EH (cell line): ENCODE measurements around the gene CERK.
"Not testable (repeated sequence)": the region's sequence is repeated elsewhere in the genome, so short reads cannot be mapped to it uniquely, and the experiment has no call there.

ENCODE experiments used
- DNase-seq: peaks from one replicate; pipeline ENCODE4 v3.0.0-alpha.2; 2015; ENCODE audit warnings: low read depth

The CERK gene

GRCh38 chr22:46748908-46749675, 11.0 kb upstream of the CERK start:
- DNase-seq: peak; percentile 78

GRCh38 chr22:46748206-46748907, 10.3 kb upstream of the CERK start:
- no peak for DNase-seq

- DNase-seq: no peak
Observed at GRCh38 chr22:46747646-46748045, 9.6 kb upstream of the CERK start.

DNA sequence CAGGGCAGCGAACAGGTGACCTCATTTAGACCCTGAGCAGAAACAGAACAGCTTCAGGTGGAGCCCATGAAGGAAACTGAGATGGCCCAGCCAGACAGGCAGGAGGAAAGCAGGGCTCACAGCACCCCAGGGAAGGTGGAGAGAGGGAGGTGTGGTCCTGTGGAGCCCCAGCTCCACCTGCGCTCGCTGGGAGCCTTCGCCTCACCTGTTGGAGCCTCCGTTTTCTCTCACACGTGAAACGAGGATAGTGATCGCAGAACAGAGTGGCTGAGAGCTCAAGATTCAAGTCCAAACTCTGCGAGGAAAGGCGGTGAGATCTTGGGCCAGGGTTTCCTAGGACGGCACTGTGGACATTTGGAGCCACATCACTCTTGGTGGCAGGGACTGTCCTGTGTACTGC, 8.6 kb upstream of the CERK start:
- DNase-seq: no peak

GRCh38 chr22:46746192-46746591, 8.1 kb upstream of the CERK start:
- DNase-seq: no peak

DNA sequence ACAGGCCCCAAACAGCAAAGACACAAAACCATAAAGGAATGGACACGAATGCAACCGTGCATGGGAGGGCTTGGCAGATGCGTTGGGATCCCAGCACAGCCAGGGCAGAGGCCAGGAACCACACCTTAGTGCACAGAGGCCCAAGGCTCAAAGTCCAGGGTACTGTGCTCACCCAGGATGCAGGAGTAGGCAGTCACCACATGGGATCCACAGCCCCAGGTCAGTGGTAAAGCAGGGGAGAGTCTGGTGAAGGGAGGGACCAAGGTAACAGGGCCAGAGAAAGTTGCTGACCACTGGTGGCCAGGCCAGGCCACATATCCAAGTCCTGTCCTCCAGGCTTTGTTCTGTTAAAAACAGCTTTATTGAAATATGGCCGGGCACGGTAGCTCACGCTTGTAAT, 6.5 kb upstream of the CERK start:
- no peak for DNase-seq

DNA sequence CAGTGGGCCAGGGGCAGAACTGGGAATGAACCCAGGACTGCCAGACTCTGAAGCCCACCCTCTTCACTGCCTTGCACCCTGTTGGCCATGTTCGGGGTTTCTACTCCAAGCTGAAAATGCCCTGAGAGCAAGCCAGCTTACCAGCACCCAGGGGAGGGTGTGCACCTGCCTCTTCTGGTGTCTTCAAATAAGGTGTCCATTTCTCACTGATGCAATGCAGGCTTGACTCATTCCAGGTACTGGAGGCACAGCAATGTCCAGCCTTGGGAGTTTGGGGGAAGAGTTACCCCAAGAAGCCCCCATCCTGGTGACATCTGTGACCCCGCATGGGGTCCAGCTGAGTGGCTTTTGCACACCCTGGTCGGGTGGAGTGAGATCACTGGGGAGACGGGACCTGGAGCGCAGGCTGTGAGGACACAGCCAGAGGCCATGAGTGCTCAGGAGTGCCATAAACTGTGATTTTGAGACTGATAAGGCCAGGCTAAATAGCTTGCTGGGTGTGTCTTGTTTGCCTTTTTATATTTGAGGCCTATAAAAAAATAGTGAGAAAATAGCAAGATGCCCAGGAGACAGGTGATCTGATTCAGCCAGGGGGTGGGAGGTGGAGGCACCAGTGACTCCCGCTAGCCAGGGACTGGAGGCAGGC, 4.6 kb upstream of the CERK start:
- DNase-seq: peak; percentile 13

DNA sequence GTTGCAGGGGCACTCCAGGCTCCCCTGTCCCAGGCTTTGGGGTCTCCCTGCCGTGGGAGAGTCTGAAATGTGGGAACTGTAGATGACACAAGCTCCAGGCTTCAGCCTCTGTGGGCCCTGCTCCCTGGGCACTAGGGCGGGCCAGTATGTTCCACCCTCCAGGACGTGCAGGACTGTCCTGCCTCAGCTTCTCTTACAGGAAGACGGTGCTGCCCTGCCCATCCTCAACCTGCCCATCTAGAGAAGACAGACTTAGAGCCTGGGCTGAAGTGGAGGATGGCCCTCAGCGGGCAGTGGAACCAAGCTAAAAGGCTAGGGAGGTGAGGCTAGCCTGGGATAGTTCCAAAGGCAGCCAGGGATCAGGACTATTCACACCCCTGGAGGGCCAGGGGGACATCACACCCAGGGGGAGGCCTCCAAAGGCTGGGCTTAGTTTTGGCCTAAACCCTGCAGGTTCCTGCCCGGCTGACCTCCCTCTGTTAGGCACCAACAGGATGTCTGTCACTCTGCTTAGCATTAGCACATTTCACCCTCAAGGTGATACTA, 4.0 kb upstream of the CERK start:
- no peak for DNase-seq

GRCh38 chr22:46740910-46741780, 3.1 kb upstream of the CERK start:
- DNase-seq: no peak

DNA sequence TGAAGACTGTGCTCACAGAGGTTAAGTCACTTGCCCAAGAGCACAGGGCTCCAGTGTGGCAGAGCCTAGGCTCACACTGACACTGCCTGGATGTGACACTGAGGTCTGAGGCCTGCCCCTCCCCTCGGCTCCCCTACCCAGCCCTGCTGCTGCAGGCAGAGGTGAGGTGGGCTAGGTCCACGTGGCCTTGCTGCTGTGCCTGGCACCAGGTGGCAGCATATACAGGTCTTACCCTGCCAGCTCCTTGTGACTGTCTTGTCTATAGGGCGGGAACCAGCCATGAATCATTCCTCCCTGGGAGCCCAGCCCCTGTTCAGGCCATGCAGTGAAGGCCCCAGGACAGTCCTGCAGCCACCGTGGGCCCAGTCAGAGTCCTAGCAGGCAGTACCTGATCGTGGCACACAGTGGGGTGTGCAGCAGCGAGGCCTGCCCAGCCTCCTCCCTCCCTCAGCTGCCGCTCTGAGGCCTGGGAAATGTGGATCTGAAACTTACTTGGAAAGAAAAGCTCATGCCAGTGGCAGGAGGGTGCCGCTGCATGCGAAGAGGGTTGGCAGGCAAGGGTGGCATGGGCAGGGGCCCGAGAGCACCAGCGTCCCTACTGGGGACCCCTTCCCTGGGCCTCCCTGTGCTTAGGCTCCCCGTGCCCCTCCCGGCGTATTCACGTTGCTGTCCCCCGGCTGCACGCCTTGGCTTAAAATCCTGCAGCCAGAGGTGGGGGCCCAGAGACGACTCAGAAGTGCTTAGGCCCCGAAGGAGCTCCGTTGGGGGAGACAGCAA, 1.2 kb upstream of the CERK start:
- DNase-seq: peak; percentile 83

DNA sequence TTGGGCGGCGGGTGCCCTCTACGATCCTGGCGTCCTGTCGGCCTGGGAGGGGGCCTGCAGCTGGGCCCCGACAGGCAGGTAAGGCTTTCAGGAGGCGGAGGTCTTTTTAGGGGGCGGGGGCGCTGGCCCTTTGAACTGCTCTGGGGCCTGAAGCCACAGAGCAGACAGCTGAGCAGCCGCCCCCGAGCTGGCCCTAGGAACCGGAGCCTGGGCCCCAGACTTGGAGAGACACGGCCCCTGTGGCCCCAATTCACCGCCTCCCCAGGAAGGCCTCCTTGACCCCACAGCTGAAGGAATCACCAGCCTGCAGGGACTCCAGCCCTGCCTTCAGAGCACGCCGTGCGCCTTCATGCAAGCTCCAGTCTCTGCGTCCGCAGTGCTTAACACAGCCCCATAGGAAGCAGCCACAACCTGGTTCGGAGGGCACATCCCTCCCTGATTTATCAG, 618 bp upstream of the CERK start:
- peak; percentile 52 for DNase-seq

- DNase-seq: peak; percentile 42
Observed at GRCh38 chr22:46737105-46737975, 712 bp downstream of the CERK start.

DNA sequence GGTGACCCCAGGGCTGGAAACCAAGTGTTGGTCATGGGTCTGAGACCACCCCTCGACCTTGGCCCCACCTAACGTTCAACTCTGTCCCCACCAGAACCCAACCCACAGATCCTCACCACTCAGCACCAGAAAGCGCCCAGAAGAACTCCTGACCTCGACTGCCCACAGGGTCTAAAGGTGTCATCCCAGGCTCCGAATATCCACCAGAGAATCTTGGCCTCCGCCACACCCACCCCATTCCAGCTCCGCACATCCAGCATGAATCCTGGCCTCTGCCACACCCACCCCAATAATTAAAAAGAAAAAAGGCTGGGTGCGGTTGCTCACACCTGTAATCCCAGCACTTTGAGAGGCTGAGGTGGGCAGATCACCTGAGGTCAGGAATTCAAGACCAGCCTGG, 1.3 kb downstream of the CERK start:
- no peak for DNase-seq

DNA sequence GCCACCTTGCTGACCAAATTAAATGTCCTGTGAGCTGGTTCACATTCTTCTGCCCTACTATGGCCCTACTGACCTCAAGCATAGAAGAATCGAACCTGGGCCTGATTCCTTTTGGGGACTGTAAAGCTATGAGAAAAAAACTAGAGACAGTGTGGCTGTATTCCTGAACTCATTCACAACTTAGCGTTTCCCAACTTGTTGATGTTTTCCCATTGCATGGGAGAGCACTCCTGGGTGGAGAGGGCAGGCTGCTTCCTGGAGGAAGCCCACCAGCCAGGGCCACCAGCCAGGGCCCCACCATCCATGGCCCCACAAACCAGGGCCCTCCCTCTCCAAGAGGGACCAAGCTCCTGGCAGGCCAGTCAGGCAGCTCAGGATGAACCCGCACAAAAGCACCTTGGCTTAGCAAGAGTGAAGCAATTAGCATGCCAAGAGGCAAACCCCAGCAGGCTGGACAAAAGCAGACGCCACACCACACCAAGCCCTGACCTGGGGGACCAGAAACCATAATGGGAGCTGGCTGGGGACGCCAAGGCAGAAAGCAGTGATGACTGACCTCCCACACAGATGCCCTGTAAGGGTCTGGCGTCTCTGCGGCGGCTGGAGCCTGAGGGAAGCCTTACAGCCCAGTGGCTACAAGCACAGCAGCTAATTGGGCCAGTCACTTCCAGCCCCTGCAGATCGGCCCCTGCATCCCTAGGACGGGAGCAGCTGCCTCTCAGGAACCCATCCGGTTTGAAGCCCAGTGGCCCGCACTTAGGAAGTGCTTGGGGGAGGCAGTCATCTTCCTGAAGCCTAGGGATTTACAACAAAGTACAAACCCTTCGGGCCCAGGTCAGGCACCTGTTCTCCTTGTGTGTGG, 2.1 kb downstream of the CERK start:
- DNase-seq: peak; percentile 17

DNA sequence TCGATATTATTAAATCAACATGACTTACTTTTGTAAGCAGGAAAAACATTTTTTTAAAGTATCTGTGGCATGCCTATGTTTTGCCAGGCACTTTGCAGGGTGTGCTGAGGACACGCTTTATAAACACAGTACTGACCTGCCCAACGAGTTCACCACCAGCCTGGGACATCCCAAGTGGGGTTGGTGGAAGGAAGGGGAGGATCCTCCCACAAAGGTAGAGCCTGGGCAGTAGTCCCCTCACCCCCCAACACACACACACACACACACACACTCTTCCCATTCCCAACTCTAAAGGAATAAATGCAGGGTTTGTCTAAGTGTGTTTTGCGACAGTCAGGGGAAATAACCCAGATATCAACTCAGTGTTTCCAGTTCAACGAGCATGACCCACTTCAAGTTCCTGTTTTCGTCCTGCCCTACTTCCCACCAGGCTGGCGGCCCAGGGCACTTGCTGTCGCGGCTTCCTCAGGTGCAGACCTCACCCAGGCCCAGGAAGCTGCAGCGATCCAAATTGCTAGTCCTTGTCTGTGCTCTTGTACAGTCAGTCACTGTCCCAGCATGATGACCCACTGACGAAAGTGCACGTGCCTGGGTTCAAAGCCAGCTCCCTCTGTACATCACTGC, 3.1 kb downstream of the CERK start:
- no peak for DNase-seq

DNA sequence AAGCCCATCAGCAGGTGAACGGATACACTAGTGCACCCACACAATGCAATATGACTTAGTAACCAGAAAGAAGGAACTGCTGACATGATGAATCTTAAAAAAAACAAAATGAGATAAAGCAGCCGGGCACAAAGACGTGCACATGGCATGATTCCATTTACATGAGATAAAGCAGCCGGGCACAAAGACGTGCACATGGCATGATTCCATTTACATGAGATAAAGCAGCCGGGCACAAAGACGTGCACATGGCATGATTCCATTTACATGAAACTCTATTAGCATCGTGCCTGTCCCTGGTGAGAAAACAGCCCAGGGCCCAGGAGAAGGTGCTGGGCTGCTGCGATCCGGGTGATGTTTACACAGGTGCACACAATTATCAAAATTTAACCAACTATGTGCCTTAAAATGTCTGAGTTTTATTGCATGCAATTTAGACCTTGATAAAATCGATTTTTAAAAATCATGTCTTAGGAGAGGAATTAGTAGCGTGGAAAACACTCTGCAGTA, 3.8 kb downstream of the CERK start:
- not testable (repeated sequence) for DNase-seq

- DNase-seq: no peak
Observed at GRCh38 chr22:46732513-46732912, 5.5 kb downstream of the CERK start.

- DNase-seq: no peak
Observed at GRCh38 chr22:46732041-46732379, 6.0 kb downstream of the CERK start.
